Right atrium auricular region (tissue), 2 donors: ENCODE results near the gene THRB. TPM values are rescaled to one million over a fixed set of nuclear protein-coding genes. Genes with fewer than 3 reads are reported as not detected.

ENCODE experiments used
- DNase-seq: peaks from one replicate; pipeline ENCODE4 v3.0.0-alpha.2; 2019; ENCODE audit warnings: low spot score
- H3K27ac ChIP-seq, 2 donors: fragments of 200-600 bp; sonication (generic); 1 replicate in 1 of 2; 2 replicates in 1 of 2; pipeline ENCODE4 v1.5.1; 2016 to 2019
- H3K27me3 ChIP-seq, 2 donors: fragments of 200-600 bp; sonication (generic); one replicate each; pipeline versions ENCODE4 v1.5.1 to v1.6.0; 2017 to 2019
- H3K36me3 ChIP-seq: fragments of 200-600 bp; sonication (generic); one replicate; pipeline ENCODE4 v1.5.1; 2016
- H3K4me1 ChIP-seq, 2 donors: fragments of 200-600 bp; sonication (generic); one replicate each; pipeline versions ENCODE4 v1.5.1 to v1.6.0; 2017 to 2019
- H3K4me3 ChIP-seq, 2 donors: fragments of 200-600 bp; sonication (generic); 1 replicate in 1 of 2; 2 replicates in 1 of 2; pipeline ENCODE4 v1.5.1; 2017 to 2019; ENCODE audit warnings: mild to moderate bottlenecking in 1 of 2, moderate library complexity in 1 of 2
- H3K9me3 ChIP-seq, 2 donors: fragments of 200-600 bp; sonication (generic); one replicate each; pipeline ENCODE4 v1.5.1; 2019
- total RNA-seq, 2 donors: library from RNA; depleted of rRNA; stranded (reverse); fragments of >200 nt; gene quantifications; one replicate each; pipeline ENCODE4 v1.1.0, GENCODE V29; 2016
- TF ChIP-seq, protein P1 (sequence below), 2 donors: fragments of 200-600 bp; sonication (generic); IDR thresholded peaks; one replicate each; pipeline ENCODE4 v1.5.1; 2019; ENCODE audit warnings: antibody characterized with exemption in 2 of 2

Gene THRB
- total RNA-seq, 2 donors from 2014 or later, result 4.2 to 7.0 TPM

DNA sequence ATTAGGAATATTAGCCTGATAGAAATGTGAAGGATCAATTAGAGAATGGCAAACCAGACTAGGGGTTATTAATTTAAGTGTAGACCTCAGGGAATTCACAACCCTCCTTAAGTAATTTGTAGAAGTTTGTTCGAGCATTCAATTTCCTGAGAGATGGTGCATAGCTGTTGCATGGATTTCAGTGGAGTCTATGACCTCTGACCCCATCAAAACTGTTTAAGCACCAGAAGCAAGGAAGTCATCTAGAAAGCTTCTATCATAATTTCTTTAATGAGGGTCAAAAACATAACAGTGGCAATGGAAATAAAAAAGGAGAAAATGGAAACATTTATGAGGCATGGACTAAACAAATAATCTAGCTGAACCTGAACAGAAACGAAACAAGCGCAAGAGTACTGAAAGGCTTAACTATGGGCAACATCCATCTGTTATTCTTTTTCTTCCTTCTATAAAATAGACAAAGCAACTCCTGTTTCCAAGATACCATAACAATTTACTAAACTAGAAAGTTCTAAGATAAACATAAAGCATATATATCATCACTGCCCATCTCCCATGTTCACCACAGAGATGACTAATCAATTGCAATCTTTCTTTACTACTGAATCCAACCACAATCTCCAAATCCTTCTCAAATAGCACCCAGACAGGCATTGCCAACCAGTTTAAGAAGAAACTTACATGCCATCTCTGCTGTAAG, 151.4 kb downstream of the THRB start:
- no peak overlapping the region for H3K27ac ChIP-seq
- TF ChIP-seq, protein P1, sequence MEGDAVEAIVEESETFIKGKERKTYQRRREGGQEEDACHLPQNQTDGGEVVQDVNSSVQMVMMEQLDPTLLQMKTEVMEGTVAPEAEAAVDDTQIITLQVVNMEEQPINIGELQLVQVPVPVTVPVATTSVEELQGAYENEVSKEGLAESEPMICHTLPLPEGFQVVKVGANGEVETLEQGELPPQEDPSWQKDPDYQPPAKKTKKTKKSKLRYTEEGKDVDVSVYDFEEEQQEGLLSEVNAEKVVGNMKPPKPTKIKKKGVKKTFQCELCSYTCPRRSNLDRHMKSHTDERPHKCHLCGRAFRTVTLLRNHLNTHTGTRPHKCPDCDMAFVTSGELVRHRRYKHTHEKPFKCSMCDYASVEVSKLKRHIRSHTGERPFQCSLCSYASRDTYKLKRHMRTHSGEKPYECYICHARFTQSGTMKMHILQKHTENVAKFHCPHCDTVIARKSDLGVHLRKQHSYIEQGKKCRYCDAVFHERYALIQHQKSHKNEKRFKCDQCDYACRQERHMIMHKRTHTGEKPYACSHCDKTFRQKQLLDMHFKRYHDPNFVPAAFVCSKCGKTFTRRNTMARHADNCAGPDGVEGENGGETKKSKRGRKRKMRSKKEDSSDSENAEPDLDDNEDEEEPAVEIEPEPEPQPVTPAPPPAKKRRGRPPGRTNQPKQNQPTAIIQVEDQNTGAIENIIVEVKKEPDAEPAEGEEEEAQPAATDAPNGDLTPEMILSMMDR (IDR thresholded peaks at IDR 0.05), result no peak
- H3K27me3 ChIP-seq, result no peaks in the 10 kb centered on the region
- no peaks in the 10 kb centered on the region for H3K36me3 ChIP-seq
- DNase-seq, result no peak
- no peak overlapping the region for H3K4me3 ChIP-seq
- H3K4me1 ChIP-seq, result no peaks in the 10 kb centered on the region
- no peaks in the 10 kb centered on the region for H3K9me3 ChIP-seq

DNA sequence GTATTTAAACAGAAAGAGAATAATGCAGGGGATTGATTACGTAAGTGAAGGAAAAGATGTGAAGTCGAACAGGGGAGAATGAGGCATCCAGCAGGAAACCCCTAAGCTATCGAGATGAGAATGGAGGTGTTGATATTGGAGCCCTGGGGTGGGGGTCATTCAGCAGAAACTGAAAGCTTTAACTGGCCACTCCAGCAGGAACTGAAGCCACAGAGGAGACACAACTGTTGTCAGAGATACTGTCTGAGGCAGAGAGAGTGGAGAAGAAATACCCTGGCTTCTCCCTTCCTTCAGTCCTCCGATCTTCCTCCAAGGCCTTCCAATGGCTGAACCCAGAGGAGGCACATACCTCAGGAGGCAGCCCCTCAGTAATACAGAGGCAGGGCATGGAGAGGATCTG, 152.4 kb downstream of the THRB start:
- Histone ChIP-seq H3K9me3 (no peaks in the 10 kb centered on the region), H3K4me1 (no peaks in the 10 kb centered on the region), H3K27ac (no peak overlapping the region)

DNA sequence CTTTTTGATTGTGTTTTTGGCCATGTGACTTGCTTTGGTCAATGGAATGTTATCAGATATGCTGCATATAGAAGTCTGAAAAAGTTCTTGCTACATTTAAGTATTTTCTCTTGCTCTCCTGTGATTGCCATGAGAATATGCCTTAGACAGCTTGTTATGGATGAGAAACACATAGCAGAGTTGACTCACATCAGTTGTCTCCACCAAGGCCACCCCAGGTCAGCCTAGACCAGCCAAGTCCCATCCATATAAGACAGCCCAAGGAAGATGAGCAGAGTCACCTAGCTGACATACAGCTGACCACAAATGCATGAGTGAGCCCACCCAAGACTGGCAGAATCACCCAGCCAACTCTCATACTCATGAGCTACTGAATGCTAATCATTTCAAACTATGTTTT, 153.0 kb downstream of the THRB start:
- TF ChIP-seq, protein P1 (IDR thresholded peaks at IDR 0.05), result no peak
- Histone ChIP-seq H3K4me3 (no peak overlapping the region), H3K36me3 (no peaks in the 10 kb centered on the region), H3K27me3 (no peaks in the 10 kb centered on the region), H3K27ac (no peak overlapping the region), H3K4me1 (no peaks in the 10 kb centered on the region), H3K9me3 (no peaks in the 10 kb centered on the region)
- DNase-seq, result no peak

More for the DNA sequence above, 152.4 kb downstream of the THRB start:
- TF ChIP-seq, protein P1 (IDR thresholded peaks at IDR 0.05), result no peak
- no peaks in the 10 kb centered on the region for H3K27me3 ChIP-seq
- no peak for DNase-seq
- H3K4me3 ChIP-seq, result no peak overlapping the region
- no peaks in the 10 kb centered on the region for H3K36me3 ChIP-seq

DNA sequence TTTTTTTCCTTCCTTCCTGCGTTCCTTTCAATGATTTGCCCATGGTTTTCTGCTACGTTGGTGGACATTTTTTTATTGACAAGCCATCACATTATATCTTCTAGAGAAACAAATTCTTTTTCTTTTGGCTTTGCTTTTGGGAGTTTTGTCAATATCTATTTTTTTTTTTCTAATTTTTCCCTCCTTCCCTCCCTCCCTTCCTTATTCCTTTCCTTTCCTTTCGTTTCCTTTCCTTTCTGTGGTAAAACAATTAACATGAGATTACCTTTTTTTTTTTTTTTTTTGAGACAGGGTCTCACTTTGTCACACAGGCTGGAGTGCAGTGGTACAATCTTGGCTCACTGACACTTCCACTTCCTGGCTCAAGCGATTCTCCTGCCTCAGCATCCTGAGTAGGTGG, 153.7 kb downstream of the THRB start:
- DNase-seq, result no peak
- no peaks in the 10 kb centered on the region for H3K9me3 ChIP-seq
- no peaks in the 10 kb centered on the region for H3K27me3 ChIP-seq
- no peaks in the 10 kb centered on the region for H3K36me3 ChIP-seq
- no peaks in the 10 kb centered on the region for H3K4me1 ChIP-seq
- H3K4me3 ChIP-seq, result no peak overlapping the region
- TF ChIP-seq, protein P1 (IDR thresholded peaks at IDR 0.05), result no peak
- no peak overlapping the region for H3K27ac ChIP-seq

DNA sequence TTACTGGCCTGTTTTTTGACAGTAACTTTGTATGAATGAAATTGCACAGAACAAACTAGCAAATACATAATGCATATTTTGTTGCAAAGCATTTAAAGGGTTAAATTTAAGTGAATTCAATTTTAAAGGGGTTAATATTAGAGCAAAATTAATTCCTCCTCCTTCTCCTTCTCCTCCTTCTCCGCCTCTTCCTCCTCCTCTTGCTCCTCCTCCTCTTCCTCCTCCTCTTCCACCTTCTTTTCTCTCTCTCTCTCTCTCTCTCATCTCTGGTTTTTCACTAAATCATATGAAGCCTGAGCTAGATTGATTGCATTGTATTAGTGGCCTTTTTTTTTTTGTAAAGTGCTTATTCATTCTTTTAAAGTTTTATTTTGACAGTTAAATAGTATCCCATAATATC, 154.5 kb downstream of the THRB start:
- Histone ChIP-seq H3K9me3 (no peaks in the 10 kb centered on the region), H3K27ac (no peak overlapping the region), H3K4me3 (no peak overlapping the region), H3K36me3 (no peaks in the 10 kb centered on the region), H3K4me1 (no peaks in the 10 kb centered on the region), H3K27me3 (no peaks in the 10 kb centered on the region)
- no peak for DNase-seq
- TF ChIP-seq, protein P1 (IDR thresholded peaks at IDR 0.05), result no peak
